Stomach (tissue), 9 donors: ENCODE results near the gene CCDC6. TPM values are rescaled to one million over a fixed set of nuclear protein-coding genes. Genes with fewer than 3 reads are reported as not detected.

Source experiments
- DNase-seq, 2 donors: peaks; one replicate each; pipeline versions ENCODE4 v3.0.0 to v3.0.0-alpha.2; 2013 to 2019
- H3K27ac ChIP-seq, 5 donors: fragments of 200-600 bp in 4 of 5; sonication (generic) in 4 of 5; one replicate each; pipeline ENCODE4 v1.5.1; 2013 to 2019; ENCODE audit warnings: mild to moderate bottlenecking in 1 of 5, moderate library complexity in 1 of 5
- H3K27me3 ChIP-seq, 3 donors: fragments of 200-600 bp; sonication (generic); one replicate each; pipeline ENCODE4 v1.5.1; 2017 to 2019; ENCODE audit warnings: mixed run types in 1 of 3
- H3K36me3 ChIP-seq, 4 donors: fragments of 200-600 bp; sonication (generic); 1 replicate in 3 of 4; 2 replicates in 1 of 4; pipeline ENCODE4 v1.5.1; 2016 to 2019
- H3K4me1 ChIP-seq, 4 donors: fragments of 200-600 bp; sonication (generic); one replicate each; pipeline ENCODE4 v1.5.1; 2016 to 2019
- H3K4me3 ChIP-seq, 4 donors: fragments of 200-600 bp; sonication (generic) in 3 of 4; one replicate each; pipeline ENCODE4 v1.5.1; 2016 to 2019; ENCODE audit warnings: mild to moderate bottlenecking in 1 of 4
- H3K9me3 ChIP-seq, 4 donors: fragments of 200-600 bp; sonication (generic); one replicate each; pipeline ENCODE4 v1.5.1; 2016 to 2019
- CTCF ChIP-seq, 7 experiments: fragments of 450-650 bp in 4 of 7; fragments of 200-600 bp in 3 of 7; sonication (generic) in 3 of 7; IDR thresholded peaks; one replicate each; pipeline ENCODE4 v1.5.1; 2016 to 2019; ENCODE audit warnings: antibody characterized with exemption in 7 of 7, control low read depth in 2 of 7, mild to moderate bottlenecking in 1 of 7
- EP300 ChIP-seq: sonication (generic); formaldehyde crosslinking; IDR thresholded peaks from one replicate; pipeline ENCODE4 v1.6.1; 2017; ENCODE audit warnings: antibody characterized with exemption
- POLR2A ChIP-seq, 4 donors: fragments of 450-650 bp; IDR thresholded peaks; one replicate each; pipeline ENCODE4 v1.6.1; 2016; ENCODE audit warnings: antibody characterized with exemption in 4 of 4, control low read depth in 2 of 4, mild to moderate bottlenecking in 1 of 4, moderate library complexity in 1 of 4
- POLR2AphosphoS5 ChIP-seq, 3 donors: sonication (generic); formaldehyde crosslinking; IDR thresholded peaks; one replicate each; pipeline ENCODE4 v1.6.1; 2016; ENCODE audit warnings: antibody characterized with exemption in 3 of 3
- WGBS, 5 donors: extraction: QIAGEN DNeasy Blood & Tissue Kit in 3 of 5; methylation state at CpG; one replicate each; pipeline versions ENCODE4 v1.1.5 to v1.1.7; 2013 to 2018; 5-methylcytosine and 5-hydroxymethylcytosine counted together
- intact Hi-C: fragments of 100-400 bp; cut with DNase I; formaldehyde crosslinking; loops from one replicate; pipeline ENCODE4 v1.15.1; 2023; ENCODE audit warnings: low total_unique reads
- polyA plus RNA-seq, 3 donors: library from polyadenylated mRNA; stranded (reverse); fragments of 200-250 nt; gene quantifications; one replicate each; pipeline ENCODE4 v1.2.3, GENCODE V29; 2013
- total RNA-seq, 5 donors: library from RNA; depleted of rRNA; stranded (reverse); fragments of >200 nt; gene quantifications; one replicate each; pipeline versions ENCODE4 v1.1.0 to v1.2.3, GENCODE V29; 2014 to 2016
- donor health status: healthy with polysubstance abuse.
- donor health status: Bipolar disorder and iron deficiency.
- donor health status: healthy.

The CCDC6 gene
- total and polyA plus RNA-seq, 8 donors: 12.5 to 56.0 (median 17.0) TPM

- no peak for DNase-seq
- 62 to 65% (median 64%) methylated on average over 3 of the region's 3 CpGs for WGBS, 5 donors
- Histone ChIP-seq H3K4me1 (no peaks in the 10 kb centered on the region), H3K27ac (no peak overlapping the region), H3K9me3 (peaks cover 5 to 29% (median 15%) of the 10 kb centered on the region in 4 donors), H3K27me3 (no peaks in the 10 kb centered on the region), H3K36me3 (no peaks in the 10 kb centered on the region), H3K4me3 (no peak overlapping the region)
- intact Hi-C loops: no loop called here
- TF ChIP-seq POLR2A (IDR thresholded peaks at IDR 0.05) (no peak), CTCF (IDR thresholded peaks at IDR 0.05) (no peak), EP300 (no peak), POLR2AphosphoS5 (IDR thresholded peaks at IDR 0.05) (no peak)
Observed at GRCh38 chr10:59922907-59923306, 16.6 kb upstream of the CCDC6 start.

- Histone ChIP-seq H3K36me3 (no peaks in the 10 kb centered on the region), H3K4me1 (no peaks in the 10 kb centered on the region), H3K9me3 (peaks cover 0 to 33% (median 19%) of the 10 kb centered on the region in 4 donors), H3K27ac (no peak overlapping the region), H3K27me3 (no peaks in the 10 kb centered on the region), H3K4me3 (no peak overlapping the region)
- DNase-seq: no peak
- intact Hi-C loops: no loop called here
- TF ChIP-seq EP300: no peak
- no peak for TF ChIP-seq CTCF (IDR thresholded peaks at IDR 0.05)
- TF ChIP-seq POLR2A (IDR thresholded peaks at IDR 0.05): no peak
- no peak for TF ChIP-seq POLR2AphosphoS5 (IDR thresholded peaks at IDR 0.05)
- 71 to 93% (median 92%) methylated on average over 1 of the region's 1 CpG for WGBS, 5 donors
Observed at GRCh38 chr10:59917922-59918321, 11.6 kb upstream of the CCDC6 start.

- H3K27me3 ChIP-seq: no peaks in the 10 kb centered on the region
- DNase-seq: no peak
- no peak overlapping the region for H3K27ac ChIP-seq
- peaks cover 0 to 16% (median 11%) of the 10 kb centered on the region in 4 donors for H3K9me3 ChIP-seq
- H3K4me3 ChIP-seq: no peak overlapping the region
- intact Hi-C loops: no loop called here
- H3K36me3 ChIP-seq: no peaks in the 10 kb centered on the region
- peaks cover 0 to 12% (median 4%) of the 10 kb centered on the region in 4 donors for H3K4me1 ChIP-seq
- TF ChIP-seq CTCF (IDR thresholded peaks at IDR 0.05) (no peak), POLR2A (IDR thresholded peaks at IDR 0.05) (no peak), EP300 (no peak), POLR2AphosphoS5 (IDR thresholded peaks at IDR 0.05) (no peak)
Observed at GRCh38 chr10:59913547-59914237, 7.3 kb upstream of the CCDC6 start.

GRCh38 chr10:59910867-59911266, 4.5 kb upstream of the CCDC6 start:
- Histone ChIP-seq H3K27me3 (no peaks in the 10 kb centered on the region), H3K36me3 (no peaks in the 10 kb centered on the region), H3K4me1 (peaks cover 5 to 29% (median 17%) of the 10 kb centered on the region in 4 donors), H3K27ac (no peak overlapping the region), H3K4me3 (no peak overlapping the region), H3K9me3 (peaks cover 0 to 16% (median 11%) of the 10 kb centered on the region in 4 donors)
- TF ChIP-seq POLR2AphosphoS5 (IDR thresholded peaks at IDR 0.05) (no peak), CTCF (IDR thresholded peaks at IDR 0.05) (no peak), POLR2A (IDR thresholded peaks at IDR 0.05) (no peak), EP300 (no peak)
- DNase-seq: no peak
- intact Hi-C loops: no loop called here
- WGBS, 5 donors: 49 to 81% (median 65%) methylated on average over 5 of the region's 5 CpGs
